Testis (tissue), 2 donors: ENCODE results near the gene VASN.

Source experiments
- CTCF ChIP-seq, 3 experiments: fragments of 450-650 bp in 2 of 3; fragments of 200-600 bp in 1 of 3; sonication (generic) in 1 of 3; IDR thresholded peaks; one replicate each; pipeline ENCODE4 v1.5.1; 2016 to 2019; ENCODE audit warnings: antibody characterized with exemption in 3 of 3, mild to moderate bottlenecking in 2 of 3, moderate library complexity in 1 of 3
- POLR2A ChIP-seq: fragments of 450-650 bp; IDR thresholded peaks from one replicate; pipeline ENCODE4 v1.6.1; 2017; ENCODE audit warnings: antibody characterized with exemption, mild to moderate bottlenecking, moderate library complexity

- no peak for TF ChIP-seq CTCF (IDR thresholded peaks at IDR 0.05)
- TF ChIP-seq POLR2A: no peak
Measured at GRCh38 chr16:4350787-4351659, 20.6 kb upstream of the VASN start, which contains the start of gene PAM16.
